ENCODE measurements around the gene TCTN2. TPM values are rescaled to one million over a fixed set of nuclear protein-coding genes. Genes with fewer than 3 reads are reported as not detected.

The TCTN2 gene
- total and polyA plus RNA-seq, 9 of the 15 experiments (the other 6 are each of a cell fraction or from before 2014, with no cell fraction given): 0.58 to 5.5 (median 3.6) TPM

- intact Hi-C loops (cut with micrococcal nuclease): no loop called here
- CTCF ChIA-PET (ENCODE audit: low intra/inter-chr PET ratio): no interaction called here
- POLR2A ChIA-PET: interaction anchor here (0.7 to 1.2 kb wide), 2 partner anchors 13 to 96 kb away, joined by 3 to 5 read pairs; no protein-coding TSS in a partner anchor
Observed at GRCh38 chr12:123678981-123679380, 8.1 kb downstream of the TCTN2 start.

GRCh38 chr12:123681605-123682004 is 10.7 kb downstream of the TCTN2 start:
- Histone ChIP-seq H3K9me1 (ENCODE audit: control insufficient read depth, insufficient read depth, low read length) (no peaks in the 10 kb centered on the region), H3K9me3 (replicated peaks; ENCODE audit: control insufficient read depth, insufficient read depth, low read depth, low read length) (no peaks in the 10 kb centered on the region), H3K36me3 (ENCODE audit: control insufficient read depth, insufficient read depth, low read length) (0 out of 3 replicates have a peak, but pooled peaks cover 2% of the 10 kb centered on the region), H3K9ac (ENCODE audit: insufficient read depth in 1 of 2, low read depth in 2 of 2, low read length in 2 of 2) (no peak overlapping the region), H4K20me1 (replicated peaks; ENCODE audit: control insufficient read depth, insufficient read depth, low read length) (no peaks in the 10 kb centered on the region), H3K79me2 (ENCODE audit: control insufficient read depth, insufficient read depth, low read length) (no peaks in the 10 kb centered on the region), H2AFZ (ENCODE audit: low read depth, low read length) (no peak overlapping the region), H3K27ac (ENCODE audit: extremely low read depth, low read depth, low read length) (no peak overlapping the region), H3K4me2 (ENCODE audit: insufficient read depth, low read length) (no peak overlapping the region), H3K27me3 (ENCODE audit: control insufficient read depth in 2 of 2, insufficient read depth in 2 of 2, low read length in 2 of 2) (no peaks in the 10 kb centered on the region), H3K4me1 (replicated peaks in 1 of 2; ENCODE audit: control insufficient read depth in 2 of 2, insufficient read depth in 2 of 2, low read length in 2 of 2) (no peaks in the 10 kb centered on the region; a peak in 1 of 5 replicates), H3K4me3 (no peak overlapping the region)
- BruUV-seq (replicated peaks): no TSS peak
- DNase-seq (ENCODE audit: extremely low read depth in 1 of 4, low spot score in 3 of 4) (no peak), FAIRE-seq (no peak), ATAC-seq (no peak)
- intact Hi-C loops (cut with micrococcal nuclease) (no loop called here), in situ Hi-C loops (cut with MboI) (no loop called here)
- ChIA-PET CTCF (ENCODE audit: low intra/inter-chr PET ratio) (no interaction called here), POLR2A (interaction anchor here (1.2 to 1.3 kb wide), 2 partner anchors 10 kb away, joined by 3 to 4 read pairs; partner anchors contain the start of gene TCTN2)
- 81% methylated on average over 2 of the region's 2 CpGs for WGBS (ENCODE audit: insufficient coverage, low coverage, missing lambda C conversion rate)
- no peak for TF ChIP-seq ATF7 (IDR thresholded peaks at IDR 0.05)
- no peak for TF ChIP-seq CEBPG (CRISPR knock-in tag; IDR thresholded peaks at IDR 0.05)
- TF ChIP-seq CEBPG (tag; conservative IDR thresholded peaks at IDR 0.05 in 1 of 2, IDR thresholded peaks at IDR 0.05 in 1 of 2): no peak; a peak in 1 of 4 replicates
- TF ChIP-seq SLC30A9 (CRISPR knock-in tag; IDR thresholded peaks at IDR 0.05): no peak
- TF ChIP-seq, protein P1, sequence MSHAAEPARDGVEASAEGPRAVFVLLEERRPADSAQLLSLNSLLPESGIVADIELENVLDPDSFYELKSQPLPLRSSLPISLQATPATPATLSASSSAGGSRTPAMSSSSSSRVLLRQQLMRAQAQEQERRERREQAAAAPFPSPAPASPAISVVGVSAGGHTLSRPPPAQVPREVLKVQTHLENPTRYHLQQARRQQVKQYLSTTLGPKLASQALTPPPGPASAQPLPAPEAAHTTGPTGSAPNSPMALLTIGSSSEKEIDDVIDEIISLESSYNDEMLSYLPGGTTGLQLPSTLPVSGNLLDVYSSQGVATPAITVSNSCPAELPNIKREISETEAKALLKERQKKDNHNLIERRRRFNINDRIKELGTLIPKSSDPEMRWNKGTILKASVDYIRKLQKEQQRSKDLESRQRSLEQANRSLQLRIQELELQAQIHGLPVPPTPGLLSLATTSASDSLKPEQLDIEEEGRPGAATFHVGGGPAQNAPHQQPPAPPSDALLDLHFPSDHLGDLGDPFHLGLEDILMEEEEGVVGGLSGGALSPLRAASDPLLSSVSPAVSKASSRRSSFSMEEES (CRISPR knock-in tag; IDR thresholded peaks at IDR 0.05): no peak
- TF ChIP-seq, protein P2, sequence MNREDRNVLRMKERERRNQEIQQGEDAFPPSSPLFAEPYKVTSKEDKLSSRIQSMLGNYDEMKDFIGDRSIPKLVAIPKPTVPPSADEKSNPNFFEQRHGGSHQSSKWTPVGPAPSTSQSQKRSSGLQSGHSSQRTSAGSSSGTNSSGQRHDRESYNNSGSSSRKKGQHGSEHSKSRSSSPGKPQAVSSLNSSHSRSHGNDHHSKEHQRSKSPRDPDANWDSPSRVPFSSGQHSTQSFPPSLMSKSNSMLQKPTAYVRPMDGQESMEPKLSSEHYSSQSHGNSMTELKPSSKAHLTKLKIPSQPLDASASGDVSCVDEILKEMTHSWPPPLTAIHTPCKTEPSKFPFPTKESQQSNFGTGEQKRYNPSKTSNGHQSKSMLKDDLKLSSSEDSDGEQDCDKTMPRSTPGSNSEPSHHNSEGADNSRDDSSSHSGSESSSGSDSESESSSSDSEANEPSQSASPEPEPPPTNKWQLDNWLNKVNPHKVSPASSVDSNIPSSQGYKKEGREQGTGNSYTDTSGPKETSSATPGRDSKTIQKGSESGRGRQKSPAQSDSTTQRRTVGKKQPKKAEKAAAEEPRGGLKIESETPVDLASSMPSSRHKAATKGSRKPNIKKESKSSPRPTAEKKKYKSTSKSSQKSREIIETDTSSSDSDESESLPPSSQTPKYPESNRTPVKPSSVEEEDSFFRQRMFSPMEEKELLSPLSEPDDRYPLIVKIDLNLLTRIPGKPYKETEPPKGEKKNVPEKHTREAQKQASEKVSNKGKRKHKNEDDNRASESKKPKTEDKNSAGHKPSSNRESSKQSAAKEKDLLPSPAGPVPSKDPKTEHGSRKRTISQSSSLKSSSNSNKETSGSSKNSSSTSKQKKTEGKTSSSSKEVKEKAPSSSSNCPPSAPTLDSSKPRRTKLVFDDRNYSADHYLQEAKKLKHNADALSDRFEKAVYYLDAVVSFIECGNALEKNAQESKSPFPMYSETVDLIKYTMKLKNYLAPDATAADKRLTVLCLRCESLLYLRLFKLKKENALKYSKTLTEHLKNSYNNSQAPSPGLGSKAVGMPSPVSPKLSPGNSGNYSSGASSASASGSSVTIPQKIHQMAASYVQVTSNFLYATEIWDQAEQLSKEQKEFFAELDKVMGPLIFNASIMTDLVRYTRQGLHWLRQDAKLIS (CRISPR knock-in tag; IDR thresholded peaks at IDR 0.05): no peak
- TF ChIP-seq E2F3 (CRISPR knock-in tag; IDR thresholded peaks at IDR 0.05): no peak
- no peak for TF ChIP-seq POU5F1 (IDR thresholded peaks at IDR 0.05; ENCODE audit: borderline replicate concordance, low read depth, low read length, partially characterized antibody)
- no peak for TF ChIP-seq SREBF1 (IDR thresholded peaks at IDR 0.05; ENCODE audit: borderline replicate concordance, low read depth, low read length)
- no peak for TF ChIP-seq ZFP1 (CRISPR knock-in tag; IDR thresholded peaks at IDR 0.05)

More at GRCh38 chr12:123678981-123679380, 8.1 kb downstream of the TCTN2 start:
- Histone ChIP-seq H3K27ac (ENCODE audit: extremely low read depth, low read depth, low read length) (no peak overlapping the region), H3K9me1 (ENCODE audit: control insufficient read depth, insufficient read depth, low read length) (no peaks in the 10 kb centered on the region), H3K4me1 (replicated peaks in 1 of 2; ENCODE audit: control insufficient read depth in 2 of 2, insufficient read depth in 2 of 2, low read length in 2 of 2) (no peaks in the 10 kb centered on the region; a peak in 1 of 5 replicates), H3K79me2 (ENCODE audit: control insufficient read depth, insufficient read depth, low read length) (no peaks in the 10 kb centered on the region), H3K36me3 (ENCODE audit: control insufficient read depth, insufficient read depth, low read length) (0 out of 3 replicates have a peak, but pooled peaks cover 2% of the 10 kb centered on the region), H3K9ac (ENCODE audit: insufficient read depth in 1 of 2, low read depth in 2 of 2, low read length in 2 of 2) (no peak overlapping the region), H3K4me2 (ENCODE audit: insufficient read depth, low read length) (no peak overlapping the region), H3K27me3 (ENCODE audit: control insufficient read depth in 2 of 2, insufficient read depth in 2 of 2, low read length in 2 of 2) (no peaks in the 10 kb centered on the region), H3K4me3 (no peak overlapping the region), H2AFZ (ENCODE audit: low read depth, low read length) (no peak overlapping the region), H4K20me1 (replicated peaks; ENCODE audit: control insufficient read depth, insufficient read depth, low read length) (no peaks in the 10 kb centered on the region), H3K9me3 (replicated peaks; ENCODE audit: control insufficient read depth, insufficient read depth, low read depth, low read length) (no peaks in the 10 kb centered on the region)
- BruUV-seq (replicated peaks): no TSS peak
- no peak for DNase-seq (ENCODE audit: extremely low read depth in 1 of 4, low spot score in 3 of 4)
- 89% methylated on average over 7 of the region's 10 CpGs for WGBS (ENCODE audit: insufficient coverage, low coverage, missing lambda C conversion rate)
- no peak for FAIRE-seq
- in situ Hi-C loops (cut with MboI): no loop called here
- TF ChIP-seq ZFP36 (IDR thresholded peaks at IDR 0.05; ENCODE audit: low read depth, low read length, partially characterized antibody): no peak
- no peak for ATAC-seq

Measured in K562 (cell line).